HG03565 (cell line): ENCODE data around the gene MRPL52.
"Not testable (repeated sequence)": the region's sequence is repeated elsewhere in the genome, so short reads cannot be mapped to it uniquely, and the experiment has no call there.

ENCODE experiments used
- ATAC-seq: cut with Tn5 transposase; IDR thresholded peaks from one replicate; pipeline ENCODE4 v1.9.1; 2021; ENCODE audit warnings: mild to moderate bottlenecking, moderate library complexity; ENCODE audit not compliant: unreplicated experiment

The MRPL52 gene

GRCh38 chr14:22837750-22838538, 8.3 kb downstream of the MRPL52 start:
- no peak for ATAC-seq

- no peak for ATAC-seq
Measured at GRCh38 chr14:22838631-22839041, 8.9 kb downstream of the MRPL52 start.

GRCh38 chr14:22839159-22839779, 9.6 kb downstream of the MRPL52 start:
- ATAC-seq: no peak

GRCh38 chr14:22841311-22841710, 11.6 kb downstream of the MRPL52 start:
- no peak for ATAC-seq

GRCh38 chr14:22841769-22842168, 12.1 kb downstream of the MRPL52 start:
- ATAC-seq: no peak

GRCh38 chr14:22842211-22843122, 12.8 kb downstream of the MRPL52 start:
- no peak for ATAC-seq

GRCh38 chr14:22843123-22843925, 13.6 kb downstream of the MRPL52 start:
- no peak for ATAC-seq

- no peak for ATAC-seq
Measured at GRCh38 chr14:22844221-22845102, 14.8 kb downstream of the MRPL52 start.

GRCh38 chr14:22845103-22845394, 15.4 kb downstream of the MRPL52 start:
- no peak for ATAC-seq

- no peak for ATAC-seq
Measured at GRCh38 chr14:22845821-22846625, 16.3 kb downstream of the MRPL52 start.

- ATAC-seq: no peak
Measured at GRCh38 chr14:22846811-22847307, 17.2 kb downstream of the MRPL52 start.

- ATAC-seq: no peak
Measured at GRCh38 chr14:22847661-22848341, 18.1 kb downstream of the MRPL52 start.

GRCh38 chr14:22848351-22849164, 18.9 kb downstream of the MRPL52 start:
- ATAC-seq: no peak

GRCh38 chr14:22849212-22849819, 19.6 kb downstream of the MRPL52 start:
- ATAC-seq: no peak

- no peak for ATAC-seq
Measured at GRCh38 chr14:22850944-22851764, 21.5 kb downstream of the MRPL52 start.

- ATAC-seq: not testable (repeated sequence)
Measured at GRCh38 chr14:22852178-22852577, 22.5 kb downstream of the MRPL52 start.
